ENCODE measurements around the gene TULP1.
"Not testable (repeated sequence)": the region's sequence is repeated elsewhere in the genome, so short reads cannot be mapped to it uniquely, and the experiment has no call there.

TULP1 gene

DNA sequence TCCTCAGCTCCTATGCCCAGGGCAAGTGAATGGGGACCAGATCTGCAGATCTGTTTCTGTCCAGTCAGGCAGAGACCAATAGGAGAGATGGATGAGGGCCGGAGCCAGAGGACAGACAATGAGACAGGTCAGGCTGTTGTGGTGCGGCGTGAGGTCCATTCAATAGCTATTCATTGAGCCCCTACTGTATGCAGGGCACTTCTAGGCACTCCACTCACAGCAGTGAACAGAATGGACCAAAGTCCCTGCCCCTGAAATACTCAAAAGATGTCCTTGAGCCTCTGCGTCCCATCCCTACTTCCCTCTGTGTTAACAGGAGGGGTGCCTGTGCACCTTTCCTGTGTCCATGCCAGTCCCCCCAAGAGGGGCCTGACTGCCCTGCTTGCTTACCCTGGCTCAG is 8.5 kb upstream of the TULP1 start:
- DNase-seq (ENCODE audit: low spot score), result no peak

- DNase-seq (ENCODE audit: low spot score), result no peak
These were observed 6.8 kb upstream of the TULP1 start for GRCh38 chr6:35519313-35520015.

DNA sequence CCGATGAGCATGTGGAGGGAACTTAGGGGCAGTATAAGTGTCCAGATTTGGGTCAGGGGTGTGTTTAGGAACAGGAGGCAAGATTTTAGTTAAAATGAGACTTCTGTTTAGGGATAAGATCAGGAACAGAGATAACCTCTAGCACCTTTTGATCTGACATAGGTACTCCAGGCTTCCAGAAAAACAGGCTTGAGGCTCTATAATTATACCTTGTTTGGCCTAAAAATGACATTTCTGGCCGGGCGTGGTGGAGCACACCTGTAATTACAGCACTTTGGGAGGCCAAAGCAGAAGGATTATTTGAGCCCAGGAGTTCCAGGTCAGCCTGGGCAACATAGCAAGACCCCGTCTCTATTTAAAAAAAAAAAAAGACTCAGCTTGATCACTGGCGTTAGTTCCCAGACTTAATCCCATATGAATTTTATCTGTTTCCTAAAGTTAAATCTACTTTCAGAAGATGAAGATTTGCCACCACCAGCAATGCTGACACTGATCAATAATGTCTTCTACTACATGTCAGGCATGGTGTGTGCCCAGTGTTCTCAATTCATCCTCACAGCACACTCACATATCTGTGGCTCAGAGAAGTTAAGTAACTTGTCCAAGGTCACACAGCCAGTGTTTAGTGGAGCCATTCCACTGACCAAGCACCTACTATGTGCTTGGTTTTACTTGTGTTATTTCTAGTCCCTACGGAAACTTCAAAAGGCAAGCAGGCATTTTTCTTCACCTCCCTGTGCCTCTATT is 6.0 kb upstream of the TULP1 start:
- DNase-seq (ENCODE audit: low spot score), result no peak

GRCh38 chr6:35517978-35518377 is 5.3 kb upstream of the TULP1 start:
- DNase-seq (ENCODE audit: low spot score), result not testable (repeated sequence)

DNA sequence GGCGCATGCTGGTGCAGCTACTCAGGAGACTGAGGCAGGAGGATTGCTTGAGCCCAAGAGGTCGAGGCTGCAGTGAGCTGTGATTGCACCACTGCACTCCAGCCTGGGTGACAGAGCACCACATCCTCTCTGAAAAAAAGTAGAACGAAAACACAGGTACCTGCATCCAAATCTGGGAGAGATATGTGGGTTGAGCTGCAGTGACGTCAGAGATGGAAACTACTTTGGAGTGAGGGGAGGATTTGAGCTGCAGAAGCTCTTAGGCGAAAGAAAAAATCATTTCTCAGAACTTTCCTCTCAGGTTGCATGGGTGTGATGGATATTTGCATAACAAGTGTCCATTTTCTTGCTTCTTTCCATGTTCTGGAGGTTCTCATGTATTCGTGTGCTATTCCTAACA is 4.0 kb upstream of the TULP1 start:
- DNase-seq (ENCODE audit: low spot score), result no peak

- DNase-seq (ENCODE audit: low spot score), result not testable (repeated sequence)
These were observed 3.2 kb upstream of the TULP1 start for GRCh38 chr6:35515939-35516338.

- no peak for DNase-seq (ENCODE audit: low spot score)
These were observed 1.9 kb upstream of the TULP1 start for GRCh38 chr6:35514587-35514986.

DNA sequence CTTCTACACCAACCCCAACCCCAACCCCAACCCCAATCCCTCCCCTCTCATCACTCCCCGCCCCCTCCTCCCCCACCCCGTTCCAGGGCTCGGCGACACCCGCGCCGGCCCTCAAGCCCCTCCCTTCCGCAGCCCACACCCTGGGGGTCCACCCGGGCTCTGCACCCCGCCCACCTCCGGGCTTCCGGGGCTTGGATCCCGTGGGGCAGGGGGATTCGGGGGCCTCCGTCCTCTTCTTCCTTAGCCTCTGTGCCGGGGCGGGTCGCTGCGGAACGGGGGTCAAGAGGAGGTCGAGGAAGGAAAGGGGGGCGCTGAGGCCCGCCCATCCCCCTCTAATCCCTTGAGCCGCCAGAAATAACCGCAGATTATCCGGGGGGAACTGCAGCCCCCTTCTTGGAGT is 690 bp downstream of the TULP1 start:
- DNase-seq (ENCODE audit: low spot score), result no peak

DNA sequence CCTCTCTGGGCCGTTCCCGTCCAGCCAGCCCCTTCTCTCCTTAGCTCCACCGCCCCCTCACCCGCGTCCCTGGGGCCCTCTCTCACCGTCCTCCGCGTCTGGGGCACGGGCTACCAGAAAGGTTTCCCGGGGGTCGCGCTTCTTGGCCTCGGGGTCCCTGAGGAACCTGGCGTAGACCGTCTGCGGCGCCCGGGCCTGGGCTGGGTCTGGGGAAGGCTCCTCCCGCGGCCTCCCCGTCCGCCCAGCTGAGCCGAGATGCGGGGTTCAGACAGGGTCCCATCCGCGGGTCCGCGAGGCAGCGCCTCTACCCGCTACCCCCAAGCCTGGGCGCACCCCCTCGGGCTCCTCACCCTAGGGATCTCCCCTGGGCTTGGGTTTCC is 1.1 kb downstream of the TULP1 start:
- DNase-seq (ENCODE audit: low spot score), result no peak

- no peak for DNase-seq (ENCODE audit: low spot score)
These were observed 1.7 kb downstream of the TULP1 start for GRCh38 chr6:35510916-35511561.

DNA sequence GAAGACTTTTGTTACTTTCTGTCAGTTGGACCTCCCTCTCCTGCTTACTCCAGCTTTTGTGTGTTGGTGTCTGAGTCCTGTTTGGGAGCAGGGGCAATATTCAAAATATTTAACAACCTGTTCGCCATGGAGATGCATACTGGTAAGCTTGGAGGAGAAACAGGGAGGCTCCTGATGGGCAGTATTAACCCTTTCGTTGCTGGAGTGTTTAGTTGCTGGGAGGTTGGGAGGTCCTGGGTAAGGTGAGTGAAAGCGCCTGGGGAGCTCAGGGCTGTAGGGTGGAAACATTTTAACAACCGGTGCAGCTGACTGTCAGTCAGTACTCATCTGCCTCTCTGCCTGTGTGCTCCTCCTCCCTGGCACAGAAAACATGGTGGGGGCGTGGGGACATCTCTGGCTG is 4.2 kb downstream of the TULP1 start:
- DNase-seq (ENCODE audit: low spot score), result no peak

DNA sequence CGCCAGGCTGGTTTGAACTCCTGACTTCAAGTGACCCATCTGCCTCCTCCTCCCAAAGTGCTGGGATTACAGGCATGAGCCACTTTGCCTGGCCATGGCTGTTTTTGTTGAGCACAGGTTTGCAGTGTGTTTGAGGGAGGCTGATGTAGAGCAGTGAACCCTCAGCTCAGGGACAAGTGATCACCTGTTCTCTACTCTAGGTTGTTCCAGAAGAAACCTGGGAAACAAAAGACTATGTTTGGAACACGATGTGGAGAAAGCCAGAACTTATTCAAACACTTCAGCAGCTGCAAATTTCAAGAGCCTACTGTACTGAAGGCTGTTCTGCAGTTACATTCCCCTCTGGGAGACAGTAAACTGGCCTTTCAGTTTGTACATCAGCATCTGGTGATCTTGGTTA is 4.7 kb downstream of the TULP1 start:
- no peak for DNase-seq (ENCODE audit: low spot score)

- no peak for DNase-seq (ENCODE audit: low spot score)
These were observed 5.5 kb downstream of the TULP1 start for GRCh38 chr6:35507221-35507620.

- no peak for DNase-seq (ENCODE audit: low spot score)
These were observed 6.2 kb downstream of the TULP1 start for GRCh38 chr6:35506536-35506935.

GRCh38 chr6:35505999-35506412 is 6.7 kb downstream of the TULP1 start:
- no peak for DNase-seq (ENCODE audit: low spot score)

DNA sequence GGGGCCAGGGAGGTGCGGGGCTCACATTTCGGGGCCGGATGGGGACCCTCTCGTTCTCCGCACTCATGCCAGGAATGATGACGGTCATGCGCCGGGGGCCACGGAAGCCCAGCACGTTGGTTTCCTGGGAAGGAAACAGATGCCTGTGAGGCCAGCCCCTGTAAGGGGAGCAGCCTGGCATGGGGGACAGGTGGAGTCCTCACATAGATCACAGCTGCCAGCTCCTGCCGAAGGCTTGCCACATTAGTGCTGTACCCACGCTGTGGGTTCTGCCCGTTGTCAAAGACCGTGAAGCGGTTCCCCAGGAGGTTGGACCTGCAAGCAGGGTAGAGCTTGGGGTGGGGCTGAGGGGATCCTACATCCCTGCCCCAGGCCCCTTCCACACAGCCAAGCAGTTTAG is 9.2 kb downstream of the TULP1 start:
- DNase-seq (ENCODE audit: low spot score), result no peak

GRCh38 chr6:35501784-35502183 is 10.9 kb downstream of the TULP1 start:
- no peak for DNase-seq (ENCODE audit: low spot score)

DNA sequence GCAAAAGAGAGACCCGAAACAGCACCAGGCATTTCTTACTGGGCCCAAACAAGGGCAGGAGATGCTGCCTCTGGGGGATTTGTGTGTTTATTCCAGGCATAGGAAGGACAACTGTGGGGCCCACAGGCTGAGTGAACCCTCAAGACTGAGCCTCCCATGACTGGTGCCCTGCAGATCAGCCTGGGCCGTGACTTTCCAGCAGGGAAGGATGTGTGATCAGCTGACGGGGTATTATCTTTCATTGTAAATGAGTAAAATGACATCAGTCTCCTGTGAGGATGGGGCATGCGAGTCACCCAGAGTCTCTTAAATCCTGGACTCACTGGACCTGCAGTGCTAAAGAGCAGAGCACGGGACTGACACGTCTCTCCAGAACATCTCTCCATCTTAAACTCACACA is 11.9 kb downstream of the TULP1 start:
- peak; percentile 47 for DNase-seq (ENCODE audit: low spot score)

- DNase-seq (ENCODE audit: low spot score), result no peak
These were observed 13.3 kb downstream of the TULP1 start for GRCh38 chr6:35499372-35499771.

DNA sequence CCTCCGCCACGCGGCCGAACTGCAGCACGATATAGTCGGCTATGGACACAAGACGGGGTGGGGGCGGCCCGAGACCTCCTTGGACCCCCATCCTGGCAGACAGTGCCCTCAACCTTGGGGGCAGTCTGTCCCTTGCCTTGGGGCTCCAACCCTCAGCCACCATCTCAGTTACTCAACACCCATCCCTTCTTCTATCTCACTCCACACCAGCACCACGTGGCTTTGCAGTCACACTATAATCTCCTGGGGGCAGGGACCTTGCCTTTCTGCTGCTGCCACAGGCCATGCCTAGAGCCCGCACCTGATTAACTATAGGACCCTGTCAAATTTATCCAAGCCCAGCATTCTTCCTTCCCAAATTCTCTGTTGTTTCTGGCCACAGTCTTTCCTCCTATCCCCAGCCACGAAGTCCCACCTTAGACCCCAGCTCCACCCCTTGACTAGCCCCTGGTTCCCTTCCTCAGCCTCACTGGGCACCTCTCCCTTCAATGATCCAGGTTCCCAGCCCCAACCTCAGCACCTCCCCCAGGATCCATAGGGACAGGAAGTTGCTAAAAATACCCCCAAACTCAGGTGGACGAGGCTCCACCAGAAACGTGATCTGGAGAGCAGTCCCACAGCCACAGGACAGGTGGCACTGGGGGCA is 14.2 kb downstream of the TULP1 start:
- no peak for DNase-seq (ENCODE audit: low spot score)

- peak; percentile 30 for DNase-seq (ENCODE audit: low spot score)
These were observed 14.9 kb downstream of the TULP1 start for GRCh38 chr6:35497571-35498421.

Measured in kidney tubule cell (primary cell).